Endodermal cell (in vitro differentiated cells): ENCODE measurements around the gene DUSP6. TPM values are rescaled to one million over a fixed set of nuclear protein-coding genes. Genes with fewer than 3 reads are reported as not detected.
"Not testable (repeated sequence)": the region's sequence is repeated elsewhere in the genome, so short reads cannot be mapped to it uniquely, and the experiment has no call there.

Experiments used
- DNase-seq: peaks from one replicate; pipeline ENCODE4 v3.0.0-alpha.2; 2017
- H3K27ac ChIP-seq: 2 replicates; pipeline ENCODE4 v1.5.1; 2013; ENCODE audit warnings: mild to moderate bottlenecking, low read depth, low read length, moderate library complexity
- H3K27me3 ChIP-seq: 2 replicates; pipeline ENCODE4 v1.6.1; 2013; ENCODE audit warnings: mild to moderate bottlenecking, low read length, moderate library complexity; ENCODE audit not compliant: insufficient read depth, control insufficient read depth, poor library complexity, severe bottlenecking
- H3K36me3 ChIP-seq: 2 replicates; pipeline ENCODE4 v1.7.0; 2013; ENCODE audit warnings: mild to moderate bottlenecking, low read length, moderate library complexity; ENCODE audit not compliant: control insufficient read depth, insufficient read depth
- H3K4me1 ChIP-seq: one replicate; pipeline ENCODE4 v1.7.0; 2013; ENCODE audit warnings: low read length; ENCODE audit not compliant: control insufficient read depth, insufficient read depth
- H3K4me3 ChIP-seq: 2 replicates; pipeline ENCODE4 v1.5.1; 2013; ENCODE audit warnings: mild to moderate bottlenecking, low read length, moderate library complexity
- H3K9ac ChIP-seq: 2 replicates; pipeline ENCODE4 v1.6.1; 2013; ENCODE audit warnings: mild to moderate bottlenecking, low read length, moderate library complexity; ENCODE audit not compliant: poor library complexity, severe bottlenecking; ENCODE audit errors: extremely low read depth
- H3K9me3 ChIP-seq: 2 replicates; pipeline ENCODE4 v1.6.1; 2013; ENCODE audit warnings: mild to moderate bottlenecking, low read length, moderate library complexity; ENCODE audit not compliant: control insufficient read depth
- H3K27ac Mint-ChIP-seq: 2 replicates; pipeline ENCODE4 v1.8.0; 2020; ENCODE audit warnings: mixed read lengths
- H3K27me3 Mint-ChIP-seq: 2 replicates; pipeline ENCODE4 v1.8.0; 2021; ENCODE audit warnings: mild to moderate bottlenecking, mixed read lengths; ENCODE audit not compliant: insufficient read depth
- H3K36me3 Mint-ChIP-seq: 2 replicates; pipeline ENCODE4 v1.8.0; 2020; ENCODE audit warnings: low read depth, mixed read lengths
- H3K4me1 Mint-ChIP-seq: 2 replicates; pipeline ENCODE4 v1.8.0; 2020; ENCODE audit warnings: mixed read lengths
- H3K4me3 Mint-ChIP-seq: 2 replicates; pipeline ENCODE4 v1.8.0; 2020; ENCODE audit warnings: mild to moderate bottlenecking, moderate library complexity, mixed read lengths
- H3K9me3 Mint-ChIP-seq: 2 replicates; pipeline ENCODE4 v1.8.0; 2020; ENCODE audit warnings: mild to moderate bottlenecking, mixed read lengths
- CTCF ChIP-seq: fragments of 200-600 bp; sonication (generic); conservative IDR thresholded peaks from 2 replicates; pipeline ENCODE4 v1.5.0; 2021; ENCODE audit warnings: antibody characterized with exemption, mild to moderate bottlenecking
- WGBS, 2 experiments: methylation state at CpG; one replicate each; pipeline versions ENCODE4 v1.1.5 to v1.1.7; 2013; ENCODE audit warnings: missing lambda C conversion rate in 2 of 2, mixed read lengths in 1 of 2; ENCODE audit not compliant: insufficient coverage in 1 of 2, insufficient read length in 1 of 2; 5-methylcytosine and 5-hydroxymethylcytosine counted together
- total RNA-seq, 2 donors: library from RNA; stranded (reverse); fragmentation: NEBNext Ultra II Directional in 1 of 2; extraction: Animal tissue kit (Norgen Biotek cat#: 25700) in 1 of 2; gene quantifications; 2 replicates in 1 of 2; 3 replicates in 1 of 2; pipeline ENCODE4 v1.2.1, GENCODE V29; 2021

The DUSP6 gene
- total RNA-seq, 2 donors from 2014 or later, result 85.9 to 123 TPM

GRCh38 chr12:89339526-89339925 lies 12.8 kb downstream of the DUSP6 start:
- no peak overlapping the region for H3K4me3 ChIP-seq
- no peaks in the 10 kb centered on the region for H3K27me3 ChIP-seq
- 87 to 94% methylated on average over 9 to 10 of the region's 10 CpGs for WGBS, 2 experiments
- H3K36me3 Mint-ChIP-seq, result peaks cover 2% of the 10 kb centered on the region
- no peaks in the 10 kb centered on the region for H3K9me3 Mint-ChIP-seq
- peaks cover 3% of the 10 kb centered on the region for H3K27me3 Mint-ChIP-seq
- DNase-seq, result no peak
- H3K27ac ChIP-seq, result no peak overlapping the region
- no peaks in the 10 kb centered on the region for H3K36me3 ChIP-seq
- no peak overlapping the region for H3K27ac Mint-ChIP-seq
- H3K4me1 ChIP-seq, result peaks cover 2% of the 10 kb centered on the region
- H3K4me1 Mint-ChIP-seq, result peaks cover 43% of the 10 kb centered on the region
- H3K9ac ChIP-seq, result no peak overlapping the region
- no peak overlapping the region for H3K4me3 Mint-ChIP-seq
- no peak for TF ChIP-seq CTCF
- no peaks in the 10 kb centered on the region for H3K9me3 ChIP-seq

GRCh38 chr12:89337136-89337535 lies 15.2 kb downstream of the DUSP6 start:
- H3K9me3 ChIP-seq, H3K27me3 Mint-ChIP-seq, H3K4me1 ChIP-seq, H3K9ac ChIP-seq, H3K27me3 ChIP-seq, H3K36me3 ChIP-seq, DNase-seq, H3K36me3 Mint-ChIP-seq, H3K27ac Mint-ChIP-seq, H3K9me3 Mint-ChIP-seq, H3K4me3 Mint-ChIP-seq, H3K4me3 ChIP-seq, H3K27ac ChIP-seq: not testable (repeated sequence)
- H3K4me1 Mint-ChIP-seq, result peaks cover 38% of the 10 kb centered on the region
- WGBS, 2 experiments, result 83 to 93% methylated on average over 2 to 4 of the region's 4 CpGs

- no peak overlapping the region for H3K27ac ChIP-seq
- H3K36me3 ChIP-seq, result no peaks in the 10 kb centered on the region
- Mint-ChIP-seq H3K4me3 (no peak overlapping the region), H3K9me3 (peaks cover 4% of the 10 kb centered on the region), H3K4me1 (peaks cover 40% of the 10 kb centered on the region), H3K27ac (no peak overlapping the region), H3K36me3 (no peaks in the 10 kb centered on the region), H3K27me3 (peaks cover 1% of the 10 kb centered on the region)
- H3K9me3 ChIP-seq, result peaks cover 9% of the 10 kb centered on the region
- WGBS, 2 experiments, result 54 to 77% methylated on average over 1 to 5 of the region's 5 CpGs
- H3K4me1 ChIP-seq, result no peaks in the 10 kb centered on the region
- no peak overlapping the region for H3K9ac ChIP-seq
- H3K4me3 ChIP-seq, result no peak overlapping the region
- TF ChIP-seq CTCF, result no peak
- H3K27me3 ChIP-seq, result no peaks in the 10 kb centered on the region
- no peak for DNase-seq
Observed at GRCh38 chr12:89335452-89336244, 16.7 kb downstream of the DUSP6 start.
